COR-L47 (cell line): ENCODE measurements around the gene SPIB.

Experiments used
- DNase-seq: peaks from one replicate; lab custom pipeline; 2025; lab: John Stamatoyannopoulos, UW

Gene SPIB

GRCh38 chr19:50419022-50419579 lies 363 bp downstream of the SPIB start:
- DNase-seq: no peak

- no peak for DNase-seq
Measured at GRCh38 chr19:50419580-50420035, 870 bp downstream of the SPIB start.

GRCh38 chr19:50420127-50420526 lies 1.4 kb downstream of the SPIB start:
- no peak for DNase-seq

- no peak for DNase-seq
Measured at GRCh38 chr19:50420808-50421207, 2.1 kb downstream of the SPIB start.

- no peak for DNase-seq
Measured at GRCh38 chr19:50422397-50423278, 3.9 kb downstream of the SPIB start.

- DNase-seq: no peak
Measured at GRCh38 chr19:50423279-50424113, 4.8 kb downstream of the SPIB start.

GRCh38 chr19:50425581-50425980 lies 6.8 kb downstream of the SPIB start:
- no peak for DNase-seq

GRCh38 chr19:50427318-50427925 lies 8.7 kb downstream of the SPIB start:
- DNase-seq: no peak

- no peak for DNase-seq
Measured at GRCh38 chr19:50427997-50428425, 9.3 kb downstream of the SPIB start.

GRCh38 chr19:50428772-50429463 lies 10.2 kb downstream of the SPIB start:
- DNase-seq: no peak

- DNase-seq: no peak
Measured at GRCh38 chr19:50430888-50431342, 12.2 kb downstream of the SPIB start.

GRCh38 chr19:50431343-50432220 lies 12.8 kb downstream of the SPIB start:
- peak; percentile 81 for DNase-seq

GRCh38 chr19:50432221-50433028 lies 13.7 kb downstream of the SPIB start, which contains the start of gene MYBPC2:
Gene MYBPC2 (plus strand): TSS chr19:50432892. CDS start chr19:50432954, 62 bp downstream.
- peak; percentile 15 for DNase-seq

- DNase-seq: no peak
Measured at GRCh38 chr19:50433201-50434180, 14.8 kb downstream of the SPIB start.

GRCh38 chr19:50434525-50434924 lies 15.8 kb downstream of the SPIB start:
- peak; percentile 67 for DNase-seq

GRCh38 chr19:50435221-50435620 lies 16.5 kb downstream of the SPIB start:
- no peak for DNase-seq

- no peak for DNase-seq
Measured at GRCh38 chr19:50435627-50436026, 16.9 kb downstream of the SPIB start.

- no peak for DNase-seq
Measured at GRCh38 chr19:50437862-50438449, 19.2 kb downstream of the SPIB start.
